GM18907 (cell line): Measurements from ENCODE around the gene GPR31.
A peak's percentile ranks its signal among the peaks of the same experiment; 100 is the strongest.
"Not testable (repeated sequence)": the region's sequence is repeated elsewhere in the genome, so short reads cannot be mapped to it uniquely, and the experiment has no call there.

Experiments
- ATAC-seq: cut with Tn5 transposase; IDR thresholded peaks from one replicate; pipeline ENCODE4 v1.9.1; 2021; ENCODE audit warnings: mild to moderate bottlenecking, moderate library complexity; ENCODE audit not compliant: unreplicated experiment

GPR31 gene, protein sequence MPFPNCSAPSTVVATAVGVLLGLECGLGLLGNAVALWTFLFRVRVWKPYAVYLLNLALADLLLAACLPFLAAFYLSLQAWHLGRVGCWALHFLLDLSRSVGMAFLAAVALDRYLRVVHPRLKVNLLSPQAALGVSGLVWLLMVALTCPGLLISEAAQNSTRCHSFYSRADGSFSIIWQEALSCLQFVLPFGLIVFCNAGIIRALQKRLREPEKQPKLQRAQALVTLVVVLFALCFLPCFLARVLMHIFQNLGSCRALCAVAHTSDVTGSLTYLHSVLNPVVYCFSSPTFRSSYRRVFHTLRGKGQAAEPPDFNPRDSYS

DNA sequence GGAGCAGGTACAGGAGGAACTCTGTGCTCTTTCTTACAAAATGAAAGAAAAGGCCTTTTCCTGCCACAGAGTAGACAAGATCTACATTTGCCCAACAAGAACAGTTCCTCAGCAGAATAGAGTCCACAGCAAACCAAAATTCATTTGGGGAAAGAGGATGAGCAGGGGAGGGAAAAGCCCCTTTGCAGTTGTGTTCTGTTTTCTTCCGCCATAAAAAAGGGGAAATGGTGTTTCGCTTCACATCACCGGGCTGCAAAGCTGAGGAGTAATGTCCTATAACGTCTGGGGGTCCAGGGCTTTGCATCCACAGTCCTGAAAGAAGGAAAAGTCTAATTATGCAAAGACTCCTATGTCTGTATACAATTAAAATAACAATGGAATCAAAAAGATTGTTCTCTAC is at the start of gene GPR31:
Gene GPR31 (minus strand): TSS at position 118 of the 400 bp plus-strand sequence. CDS start 149 bp downstream, outside the sequence.
- no peak for ATAC-seq

DNA sequence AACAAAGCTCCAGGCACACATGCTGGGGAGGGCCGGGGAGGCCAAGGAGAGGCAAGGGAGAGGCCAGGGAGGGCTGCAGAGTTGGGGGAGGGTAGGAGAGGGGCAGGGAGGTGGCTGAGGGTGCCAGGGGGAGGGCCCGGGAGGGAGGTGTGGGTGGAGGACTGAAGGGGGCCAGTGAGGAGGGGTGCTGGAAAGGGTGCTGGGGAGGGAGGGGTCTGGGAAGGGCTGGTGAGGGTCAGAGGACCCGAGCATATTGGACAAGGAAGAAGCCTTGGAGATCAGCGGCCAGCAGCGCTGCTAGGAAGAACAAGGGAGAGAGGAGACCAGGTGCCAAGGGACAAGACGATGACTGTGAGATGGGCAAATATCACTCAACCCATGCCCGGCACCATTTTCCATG is 49.7 kb upstream of the GPR31 start:
- ATAC-seq = no peak

DNA sequence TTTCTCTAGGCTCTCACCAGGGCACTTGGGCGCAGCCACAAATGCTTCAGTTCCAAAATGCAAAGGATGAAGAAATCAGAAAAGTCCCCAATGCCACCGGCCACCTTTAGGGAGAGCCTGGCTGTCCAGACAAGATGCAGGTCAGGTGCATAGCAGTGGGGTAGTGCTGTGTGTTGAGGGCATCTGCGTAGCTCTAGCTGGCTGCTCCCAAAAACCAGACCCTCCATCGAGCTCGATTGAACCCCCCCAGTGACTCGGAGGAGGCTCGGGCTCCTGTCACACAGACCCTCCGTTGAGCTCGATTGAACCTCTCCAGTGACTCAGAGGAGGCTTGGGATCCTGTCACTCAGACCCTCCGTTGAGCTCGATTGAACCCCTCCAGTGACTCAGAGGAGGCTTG is 47.5 kb upstream of the GPR31 start:
- ATAC-seq = not testable (repeated sequence)

DNA sequence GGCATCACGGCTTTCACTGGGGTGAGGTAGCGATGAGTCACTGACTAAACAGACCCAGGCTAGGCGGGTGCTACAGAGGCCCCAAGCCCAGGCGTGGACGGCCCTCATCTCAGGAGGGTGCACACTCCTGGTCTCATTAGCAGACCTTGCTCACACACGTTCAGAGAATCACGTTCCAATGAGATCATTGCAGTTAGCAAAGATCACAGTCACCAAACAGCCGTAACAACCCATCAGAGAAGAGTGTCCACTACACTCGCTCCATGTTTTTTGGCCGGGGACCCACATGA is 46.2 kb upstream of the GPR31 start:
- ATAC-seq = not testable (repeated sequence)

DNA sequence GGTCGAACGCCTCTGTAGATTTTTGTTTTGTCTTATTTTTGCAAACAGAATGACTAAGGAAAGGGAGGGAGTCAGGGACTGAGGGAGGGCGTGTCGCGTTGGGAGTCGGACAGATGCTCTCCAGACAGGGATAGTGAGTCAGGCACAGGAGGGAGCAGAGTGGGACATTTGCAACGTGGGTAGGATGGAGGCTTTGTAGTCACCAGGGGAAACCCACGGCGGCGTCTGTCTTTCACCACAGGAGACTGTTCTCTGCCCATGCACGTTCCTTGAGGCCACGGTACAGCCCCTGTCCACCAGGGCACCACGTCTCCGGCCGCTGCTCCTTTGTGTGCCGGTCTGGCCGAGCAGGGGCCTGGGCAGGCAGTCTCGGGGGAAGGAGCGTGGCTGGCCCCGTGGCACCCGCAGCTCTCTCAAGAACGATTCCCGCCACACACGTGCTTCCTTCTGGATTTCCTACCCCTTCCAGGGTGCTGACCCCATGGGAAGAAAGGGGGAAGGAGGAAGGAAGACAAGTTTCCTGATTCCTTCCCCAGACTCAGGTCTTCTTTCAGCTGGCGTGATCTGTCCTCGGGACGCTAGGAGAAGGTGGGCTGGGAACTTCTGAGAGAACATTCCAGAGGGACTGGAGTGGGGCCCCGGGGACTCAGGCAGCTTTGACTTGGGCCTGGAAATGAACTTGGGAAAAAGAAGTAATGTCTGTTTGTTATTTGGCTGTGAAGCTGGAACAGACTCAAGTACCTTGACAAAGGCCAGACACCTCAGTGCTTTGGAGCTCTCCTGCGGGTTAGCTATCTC is 45.7 kb upstream of the GPR31 start:
- ATAC-seq = not testable (repeated sequence)

DNA sequence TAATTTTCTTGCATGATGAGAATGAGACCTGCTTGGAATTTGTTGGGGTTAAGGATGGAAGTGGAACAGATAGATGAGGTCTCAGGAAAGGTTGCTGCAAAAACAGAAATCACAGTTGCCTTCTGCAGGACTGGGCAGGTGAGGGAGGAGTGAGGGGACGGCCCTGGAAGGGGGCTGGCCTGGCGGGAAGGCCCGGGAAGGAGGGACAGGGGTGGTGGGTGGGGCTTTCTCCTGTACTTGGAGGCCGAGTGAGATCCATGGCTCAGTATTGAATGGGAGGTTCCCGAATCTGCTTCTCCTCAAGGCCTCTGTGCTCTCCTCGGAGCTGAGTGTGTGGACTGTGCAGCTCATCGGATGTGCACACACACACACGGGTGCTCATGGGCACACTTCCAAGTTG is 44.8 kb upstream of the GPR31 start:
- ATAC-seq = not testable (repeated sequence)

DNA sequence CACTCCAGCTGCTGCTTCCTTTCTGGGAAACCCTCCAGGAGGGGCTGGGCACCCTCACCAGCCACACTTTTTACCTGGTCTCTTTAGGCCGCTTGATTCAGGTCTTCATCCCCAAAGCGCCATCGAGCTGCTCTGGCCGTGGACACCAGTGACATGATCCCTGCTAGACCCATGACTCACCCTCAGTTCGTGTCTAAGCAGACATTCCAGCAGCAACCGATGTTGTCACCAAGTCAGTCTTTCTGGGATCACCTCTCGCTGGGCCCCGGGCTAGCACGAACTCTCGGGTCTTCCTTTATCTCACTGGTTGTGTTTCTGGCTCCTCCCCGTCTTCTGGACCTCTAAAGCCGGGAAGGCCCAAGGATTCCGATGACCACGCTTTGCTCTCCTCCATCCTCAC is 43.0 kb upstream of the GPR31 start:
- ATAC-seq = no peak

DNA sequence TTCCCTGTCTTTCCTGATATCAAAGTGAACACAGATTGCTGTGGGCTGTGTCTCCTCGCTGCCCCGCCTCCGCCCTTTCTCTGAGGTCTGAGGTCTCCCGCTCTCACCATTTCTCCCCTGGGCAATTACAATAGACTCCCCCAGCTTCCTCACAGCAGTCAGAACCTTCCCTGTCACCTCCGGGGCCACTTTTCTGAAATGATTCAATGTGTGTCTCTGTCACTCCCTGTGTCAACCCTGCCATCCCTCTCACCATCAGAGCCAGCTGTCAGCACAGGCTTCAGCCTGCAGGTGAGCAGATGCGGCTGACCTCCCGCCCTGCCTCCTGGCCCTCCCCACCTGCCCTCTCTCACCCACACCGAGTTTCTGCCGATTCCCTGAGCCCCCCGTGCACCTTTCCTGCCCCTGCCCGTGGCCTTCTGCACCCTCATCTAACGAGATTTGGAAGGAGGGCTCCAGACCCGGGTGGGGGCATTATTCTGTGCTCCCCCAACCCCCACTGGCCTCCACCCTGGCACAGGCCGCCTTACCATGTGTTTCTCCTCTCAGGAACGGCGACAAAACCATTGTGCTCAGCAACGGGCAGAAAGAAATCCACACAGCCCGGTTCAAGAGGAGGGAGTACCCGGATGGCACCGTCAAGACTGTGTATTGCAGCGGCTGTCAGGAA is 38.3 kb upstream of the GPR31 start:
- not testable (repeated sequence) for ATAC-seq

DNA sequence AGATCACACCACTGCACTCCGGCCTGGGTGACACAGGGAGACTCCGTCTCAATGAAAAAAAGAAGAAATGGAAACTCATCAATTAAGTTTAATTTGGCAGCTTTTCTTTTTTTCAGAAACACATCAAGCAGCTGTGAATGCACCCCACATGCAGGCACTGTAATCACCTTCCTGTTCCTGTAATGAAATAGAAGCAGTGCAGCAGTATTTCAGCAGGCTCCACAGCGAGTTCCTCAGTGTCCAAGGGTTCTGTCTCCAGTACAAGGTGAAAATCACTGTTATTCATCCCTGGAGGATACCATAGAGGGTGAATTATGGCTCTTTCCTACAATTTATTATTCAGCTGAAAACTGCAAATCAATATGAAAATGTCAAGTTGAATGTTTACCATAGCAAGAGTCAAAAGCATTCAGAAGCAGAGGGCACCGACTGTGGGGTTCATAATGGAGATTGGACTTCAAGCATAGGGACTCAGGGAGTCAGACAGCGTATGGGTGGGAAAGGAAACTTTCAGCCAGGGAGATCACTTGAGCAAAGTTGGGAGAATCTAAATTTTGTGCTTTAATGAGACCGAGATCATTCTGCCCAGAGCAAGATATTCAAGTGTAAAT is 35.8 kb upstream of the GPR31 start:
- not testable (repeated sequence) for ATAC-seq

DNA sequence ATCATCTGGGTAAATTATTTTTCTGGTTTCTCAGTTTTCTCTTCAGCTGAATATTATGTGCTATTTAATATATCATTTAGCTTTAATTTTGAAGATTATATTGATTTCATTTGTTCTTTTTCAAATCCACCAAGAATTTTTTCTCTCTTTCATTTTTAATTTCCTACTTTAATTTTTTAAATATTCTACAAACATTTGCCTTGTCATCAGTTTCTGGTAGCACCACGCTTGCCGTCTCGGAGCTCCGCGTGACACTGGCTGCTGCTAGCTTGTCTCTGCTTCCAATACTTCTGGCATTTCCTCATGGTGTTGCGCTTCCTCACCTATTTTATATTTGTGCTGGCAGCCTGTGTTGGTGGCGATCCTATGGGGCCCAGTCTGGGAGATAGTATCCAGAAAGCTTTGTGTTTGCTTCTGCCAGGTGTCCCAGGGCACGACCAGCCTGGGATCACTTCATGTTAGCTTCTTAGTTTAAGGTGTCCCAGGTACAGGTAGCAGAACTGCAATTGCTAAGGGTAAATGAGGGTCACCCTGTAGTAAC is 33.3 kb upstream of the GPR31 start:
- ATAC-seq = not testable (repeated sequence)

DNA sequence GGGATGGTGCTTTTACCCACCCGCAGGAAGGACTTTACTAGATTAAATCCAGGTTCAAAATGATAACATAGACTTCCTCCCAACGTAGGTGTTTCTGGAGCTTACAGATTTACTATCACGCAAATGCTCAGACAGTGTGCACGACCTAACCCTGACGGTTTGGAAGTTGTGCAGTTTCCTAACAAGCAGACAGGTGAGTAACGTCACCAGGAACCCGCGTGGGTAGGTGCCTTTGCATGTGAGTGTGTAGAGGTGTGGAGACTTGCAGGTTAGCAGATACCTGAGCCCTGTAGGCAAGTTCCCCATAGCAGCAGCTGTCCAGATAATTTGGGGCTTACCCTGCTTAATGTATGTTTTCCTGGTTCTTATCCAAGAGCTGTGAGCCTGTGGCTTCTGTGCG is 29.5 kb upstream of the GPR31 start:
- not testable (repeated sequence) for ATAC-seq

DNA sequence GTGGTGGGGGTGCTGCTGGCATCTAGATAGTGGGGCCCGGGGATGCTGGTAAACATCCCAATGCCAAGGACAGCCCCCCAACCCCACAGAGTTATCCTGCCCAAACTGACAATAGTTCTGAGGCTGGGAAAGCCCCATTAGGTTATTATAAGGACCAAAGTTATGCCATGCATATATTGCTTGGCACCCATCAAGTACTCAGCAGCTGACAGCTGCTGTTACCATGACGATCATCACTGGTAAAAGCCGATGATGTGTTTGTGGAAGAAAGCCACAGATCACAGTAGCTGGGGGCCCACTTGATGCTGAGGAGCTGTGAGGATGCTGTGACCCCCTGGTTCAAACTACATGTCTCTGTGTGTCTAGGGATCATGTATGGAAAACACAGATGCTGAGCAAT is 27.3 kb upstream of the GPR31 start:
- not testable (repeated sequence) for ATAC-seq

DNA sequence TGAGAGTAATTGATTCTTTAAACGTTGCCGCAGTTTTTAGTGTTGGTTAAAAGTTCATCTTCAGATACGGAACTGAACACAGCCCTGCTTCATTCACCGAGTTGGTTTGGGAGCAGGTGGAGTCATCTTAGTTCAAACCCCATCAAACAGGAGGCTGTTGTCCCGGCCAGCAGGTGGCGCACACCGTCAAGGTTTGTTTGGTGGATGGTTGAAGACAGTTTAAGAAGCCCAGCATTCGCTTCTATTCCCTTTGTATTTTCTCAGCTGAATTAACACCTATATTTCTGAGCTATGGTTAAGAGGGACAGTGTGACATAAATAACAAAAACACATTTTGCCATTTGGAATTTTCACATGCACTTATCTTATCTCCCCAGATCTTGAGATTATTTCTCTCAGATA is 25.1 kb upstream of the GPR31 start:
- peak; percentile 68 for ATAC-seq

DNA sequence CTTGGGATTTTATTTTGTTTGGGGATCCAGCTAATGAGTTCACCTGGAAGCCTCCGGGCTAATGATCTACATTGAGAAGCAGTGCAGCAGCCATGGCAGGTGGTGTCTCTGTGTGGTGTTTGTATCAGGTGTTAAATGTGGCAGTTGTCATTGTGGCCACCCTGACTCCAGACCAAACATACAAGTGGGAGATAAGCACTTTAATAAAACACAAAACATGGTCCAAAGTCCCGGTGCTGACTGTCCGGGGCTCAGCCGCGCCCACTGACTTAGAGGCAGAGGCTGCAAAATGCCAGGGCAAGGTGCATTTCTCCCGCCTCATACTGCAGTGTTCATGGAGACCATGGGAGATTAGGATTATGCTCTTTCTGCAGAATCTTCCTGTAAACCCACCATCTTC is 23.6 kb upstream of the GPR31 start:
- ATAC-seq = not testable (repeated sequence)

DNA sequence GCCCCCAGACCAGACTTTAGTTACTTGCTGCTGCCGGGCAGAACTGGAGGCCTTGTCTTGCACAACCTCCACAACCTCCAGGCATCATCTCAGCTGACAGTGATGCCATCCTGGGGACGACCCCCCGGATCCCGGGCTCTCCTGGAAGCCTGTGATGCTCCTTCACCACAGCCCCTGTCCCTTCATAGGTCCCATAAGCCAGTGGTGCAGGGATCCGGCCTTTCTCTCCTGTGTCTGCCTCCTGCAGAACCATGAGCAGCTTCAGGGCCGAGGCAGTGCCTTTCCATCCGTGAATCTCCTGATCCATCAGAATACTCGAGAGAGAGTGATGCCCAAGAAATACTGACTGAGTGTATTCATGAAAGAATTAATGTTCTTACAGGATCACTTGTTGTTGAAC is 22.3 kb upstream of the GPR31 start:
- ATAC-seq = not testable (repeated sequence)

DNA sequence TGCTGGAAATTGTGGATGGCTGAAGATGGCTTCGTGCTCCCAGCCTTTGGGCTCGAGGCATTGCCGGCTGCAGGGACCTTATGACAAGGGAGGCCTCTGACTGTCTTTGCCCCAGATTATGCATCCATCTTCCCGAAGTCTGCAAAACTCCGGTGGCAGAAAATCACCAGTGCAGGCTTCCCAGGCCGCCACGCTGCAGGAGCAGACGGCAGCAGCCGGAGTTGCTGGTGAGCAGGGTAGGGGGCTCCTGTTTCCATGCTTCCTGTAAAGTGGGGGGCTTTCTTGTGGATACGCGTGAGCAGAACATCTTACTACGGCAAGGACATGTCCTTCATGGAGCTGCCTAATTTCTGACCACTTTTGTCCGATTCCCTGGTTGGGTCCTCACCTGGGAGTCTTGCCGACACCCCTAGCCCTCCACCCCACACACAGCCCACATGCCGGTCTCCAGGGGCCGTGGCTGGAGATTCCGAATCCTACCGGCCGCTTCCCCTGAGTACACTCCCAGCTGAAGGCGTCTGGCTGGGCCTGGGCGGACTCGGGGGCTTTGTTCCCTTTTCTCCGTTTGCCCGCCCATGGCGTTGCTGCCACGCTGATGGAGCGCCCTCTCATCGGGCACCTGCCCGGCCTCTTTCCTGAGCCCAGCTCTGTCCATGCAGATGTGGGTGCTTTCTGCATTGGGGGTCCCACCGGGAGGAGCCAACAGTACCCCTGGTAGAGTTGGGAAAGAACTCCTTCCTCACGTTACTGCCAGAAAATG is 21.3 kb upstream of the GPR31 start:
- ATAC-seq = not testable (repeated sequence)

DNA sequence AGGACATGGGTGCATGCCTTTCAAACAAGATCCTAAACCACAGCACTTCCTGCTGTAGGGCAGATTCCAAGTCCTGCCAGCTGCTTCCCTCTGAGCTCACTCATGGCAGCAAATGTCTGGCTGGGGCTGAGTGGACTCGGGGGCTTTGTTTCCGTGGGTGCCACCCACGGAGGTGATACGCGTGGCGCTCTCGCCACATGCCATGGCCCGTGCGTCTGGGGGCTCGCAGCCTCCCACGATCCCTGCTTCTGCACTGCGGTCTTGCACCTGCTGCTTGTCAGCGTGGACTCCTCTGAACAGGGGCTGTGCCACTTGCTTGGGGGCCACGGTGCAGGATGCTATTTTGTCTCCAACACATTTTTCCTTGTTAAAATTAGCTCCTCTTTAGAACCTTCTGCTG is 19.5 kb upstream of the GPR31 start:
- ATAC-seq = not testable (repeated sequence)

DNA sequence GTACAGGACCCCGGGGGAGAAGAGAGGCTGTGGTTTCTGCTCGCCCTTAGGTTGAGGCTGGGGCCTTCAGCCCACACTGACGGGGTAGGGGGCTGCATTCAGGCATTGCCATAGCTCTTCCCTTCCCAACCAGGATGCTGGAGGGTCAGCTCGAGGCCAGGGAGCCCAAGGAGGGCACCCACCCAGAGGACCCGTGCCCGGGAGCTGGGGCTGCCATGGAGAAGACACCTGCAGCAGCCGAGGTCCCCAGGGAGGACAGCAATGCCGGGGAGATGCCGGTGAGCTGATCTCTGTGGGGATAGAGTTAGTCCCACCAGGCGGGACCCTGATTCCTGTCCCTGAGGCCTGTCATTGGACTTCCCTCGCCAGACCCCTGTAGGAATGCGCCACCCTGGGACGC is 14.2 kb upstream of the GPR31 start:
- ATAC-seq = not testable (repeated sequence)

DNA sequence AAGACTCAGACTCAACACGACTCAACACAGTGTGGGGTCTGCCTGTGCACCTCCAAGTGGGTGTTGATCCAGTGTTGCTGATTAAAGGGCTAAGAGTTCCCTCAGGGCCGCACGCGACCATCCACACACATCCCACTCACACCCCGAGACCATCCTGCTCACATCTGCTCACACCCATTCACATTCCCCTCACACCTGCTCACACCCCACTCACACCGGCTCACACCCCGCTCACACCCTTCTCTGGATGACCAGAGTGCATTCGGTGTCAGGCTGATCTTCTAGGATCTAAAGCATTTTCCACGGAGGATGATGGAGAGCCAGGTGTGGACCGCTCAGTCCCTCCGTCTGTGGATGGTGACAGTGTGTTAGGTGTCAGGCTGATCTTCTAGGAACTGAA is 13.5 kb upstream of the GPR31 start:
- ATAC-seq = not testable (repeated sequence)

DNA sequence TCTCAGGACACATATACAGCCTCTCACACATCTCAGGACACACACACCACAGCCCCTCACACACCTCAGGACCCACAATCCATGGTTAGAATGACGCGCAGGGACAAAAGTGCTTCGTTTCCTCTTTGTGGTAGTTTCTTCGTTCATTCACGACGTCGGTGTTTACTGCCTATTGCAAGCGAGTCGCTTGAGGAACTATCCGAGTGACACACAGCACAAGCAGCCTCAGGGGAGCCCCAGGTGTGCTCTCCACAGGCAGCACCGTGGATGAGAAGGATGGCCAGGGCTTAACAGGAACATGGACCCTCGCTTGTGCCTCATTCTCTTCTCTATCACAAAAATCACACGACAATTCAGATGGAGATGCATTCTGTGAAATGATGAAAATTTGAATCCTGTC is 12.1 kb upstream of the GPR31 start:
- not testable (repeated sequence) for ATAC-seq
